Activated CD4-positive, alpha-beta T cell treated with anti-CD3 and anti-CD28 coated beads, Interleukin-2, amount 50 U/mL, for 4 hours (primary cell): ENCODE results near the gene PLA2G4E.

Experiments used
- DNase-seq, 2 experiments: peaks; one replicate each; pipeline ENCODE4 v3.0.0-alpha.2; 2020

PLA2G4E gene

GRCh38 chr15:42016971-42017370 lies 3.9 kb downstream of the PLA2G4E start:
- no peak for DNase-seq

- no peak for DNase-seq
These were observed 6.4 kb downstream of the PLA2G4E start for GRCh38 chr15:42014406-42014805.

- DNase-seq: no peak
These were observed 7.8 kb downstream of the PLA2G4E start for GRCh38 chr15:42012928-42013482.

- no peak for DNase-seq
These were observed 8.6 kb downstream of the PLA2G4E start for GRCh38 chr15:42012241-42012640.

- no peak for DNase-seq
These were observed 9.8 kb downstream of the PLA2G4E start for GRCh38 chr15:42011074-42011473.

- DNase-seq: no peak
These were observed 10.4 kb downstream of the PLA2G4E start for GRCh38 chr15:42010434-42010833.

GRCh38 chr15:42009474-42009873 lies 11.4 kb downstream of the PLA2G4E start:
- no peak for DNase-seq

- no peak for DNase-seq
These were observed 11.8 kb downstream of the PLA2G4E start for GRCh38 chr15:42009022-42009421.

- no peak for DNase-seq
These were observed 13.5 kb downstream of the PLA2G4E start for GRCh38 chr15:42007386-42007785.

GRCh38 chr15:42002333-42002732 lies 18.5 kb downstream of the PLA2G4E start:
- no peak for DNase-seq

GRCh38 chr15:42001236-42001635 lies 19.6 kb downstream of the PLA2G4E start:
- no peak for DNase-seq

- DNase-seq: no peak
These were observed 21.3 kb downstream of the PLA2G4E start for GRCh38 chr15:41999290-42000285.

GRCh38 chr15:41997845-41998244 lies 23.0 kb downstream of the PLA2G4E start:
- DNase-seq: no peak

GRCh38 chr15:41996921-41997592 lies 23.8 kb downstream of the PLA2G4E start:
- no peak for DNase-seq

- no peak for DNase-seq
These were observed 24.5 kb downstream of the PLA2G4E start for GRCh38 chr15:41996376-41996775.

- no peak for DNase-seq
These were observed 25.4 kb downstream of the PLA2G4E start for GRCh38 chr15:41995476-41995855.

- no peak for DNase-seq
These were observed 25.9 kb downstream of the PLA2G4E start for GRCh38 chr15:41994772-41995475.

GRCh38 chr15:41994171-41994650 lies 26.6 kb downstream of the PLA2G4E start:
- DNase-seq: no peak

- no peak for DNase-seq
These were observed 27.2 kb downstream of the PLA2G4E start for GRCh38 chr15:41993472-41994170.

GRCh38 chr15:41992803-41993190 lies 28.0 kb downstream of the PLA2G4E start:
- DNase-seq: no peak

GRCh38 chr15:41992151-41992802 lies 28.6 kb downstream of the PLA2G4E start:
- no peak for DNase-seq

GRCh38 chr15:41990691-41991090 lies 30.2 kb downstream of the PLA2G4E start:
- no peak for DNase-seq
